ENCODE data around the gene MBP. TPM values are rescaled to one million over a fixed set of nuclear protein-coding genes. Genes with fewer than 3 reads are reported as not detected.
A peak's percentile ranks its signal among the peaks of the same experiment; 100 is the strongest.

Gene MBP
- total and polyA plus RNA-seq, 2 of the 4 experiments (the other 2 are of a cell fraction), result 0.72 to 0.90 TPM

GRCh38 chr18:77087393-77088141 lies 45.0 kb downstream of the MBP start:
- Histone ChIP-seq H3K79me1 (ENCODE audit: low read depth in 1 of 2, low read length in 2 of 2) (no peaks in the 10 kb centered on the region), H2AK5ac (ENCODE audit: low read depth, low read length) (no peak overlapping the region; the same call in 1 of the 2 replicates), H3K9me3 (ENCODE audit: control insufficient read depth, insufficient read depth, low read length) (no peaks in the 10 kb centered on the region), H2BK5ac (ENCODE audit: low read depth, low read length, poor library complexity, severe bottlenecking) (no peak overlapping the region), H2AFZ (replicated peaks; ENCODE audit: low read length, poor library complexity) (peak overlapping the region; percentile 83), H4K20me1 (ENCODE audit: insufficient read depth, low read length) (no peaks in the 10 kb centered on the region), H3K14ac (replicated peaks; ENCODE audit: low read depth, low read length) (no peak overlapping the region), H3K18ac (ENCODE audit: low read depth, low read length) (no peak overlapping the region; the same call in 1 of the 2 replicates), H2AK9ac (replicated peaks; ENCODE audit: low read depth, low read length, poor library complexity) (peak overlapping the region; percentile 48), H3K4me3 (ENCODE audit: insufficient read depth, low read depth, low read length) (no peak overlapping the region; the same call in 1 of the 2 replicates), H3K27ac (ENCODE audit: insufficient read depth, low read length) (no peak overlapping the region), H3K9me1 (ENCODE audit: insufficient read depth, low read length) (peaks cover 4% of the 10 kb centered on the region), H4K91ac (ENCODE audit: insufficient read depth, low read depth, low read length) (no peak overlapping the region), H2BK120ac (ENCODE audit: low read depth, low read length) (peak overlapping the region; percentile 33; the same call in 1 of the 2 replicates), H4K8ac (ENCODE audit: low read depth in 2 of 2, low read length in 2 of 2) (peak overlapping the region in 1 of 2 experiments; percentile 35; a peak in 1 of 4 replicates), H3K4me1 (ENCODE audit: control insufficient read depth, insufficient read depth, low read length) (peaks cover 8% of the 10 kb centered on the region; the same call in 1 of the 2 replicates), H3K9ac (ENCODE audit: low read depth, low read length) (no peak overlapping the region), H2BK20ac (ENCODE audit: low read depth, low read length) (no peak overlapping the region), H3K27me3 (ENCODE audit: control insufficient read depth, insufficient read depth, low read length) (no peaks in the 10 kb centered on the region), H3K4me2 (ENCODE audit: low read depth, low read length) (peak overlapping the region; percentile 30; the same call in 1 of the 2 replicates), H3K56ac (ENCODE audit: extremely low read depth, insufficient read depth, low read length) (no peak overlapping the region), H4K5ac (ENCODE audit: low read depth, low read length) (no peak overlapping the region; the same call in 1 of the 2 replicates), H3K4ac (ENCODE audit: low read depth, low read length) (no peak overlapping the region), H3K23ac (ENCODE audit: low read depth, low read length) (no peak overlapping the region), H2BK15ac (ENCODE audit: low read depth, low read length) (no peak overlapping the region; the same call in 2 of the 3 replicates), H3K36me3 (ENCODE audit: control insufficient read depth, insufficient read depth, low read length) (no peaks in the 10 kb centered on the region)
- peak; percentile 79 for ATAC-seq (ENCODE audit: low read depth)
- BruUV-seq (replicated peaks), result no TSS peak
- ChIA-PET POLR2A (ENCODE audit: unreplicated experiment) (no interaction called here), CTCF (no interaction called here)
- 80% methylated on average over 12 of the region's 55 CpGs; no CpG with 5 or more reads in 1 of the 2 experiments for WGBS, 2 experiments (ENCODE audit: extremely low coverage in 2 of 2, insufficient read length in 1 of 2)
- in situ Hi-C loops (cut with MboI; ENCODE audit: low sequenced_read_pairs) (no loop called here), intact Hi-C loops (cut with micrococcal nuclease) (loop anchor here (2.0 kb wide), 1 partner anchor 13 kb away; no protein-coding TSS in a partner anchor), dilution Hi-C loops (cut with HindIII; ENCODE audit: low sequenced_read_pairs, unreplicated experiment) (no loop called here)
- no peak for DNase-seq
- no peak for TF ChIP-seq FOS (IDR thresholded peaks at IDR 0.05; ENCODE audit: low read depth, low read length)
- TF ChIP-seq SMC3 (IDR thresholded peaks at IDR 0.05; ENCODE audit: low read depth, low read length), result no peak
- TF ChIP-seq POLR2A (IDR thresholded peaks at IDR 0.05; ENCODE audit: low read depth, low read length), result no peak
- TF ChIP-seq CTCF (conservative IDR thresholded peaks at IDR 0.05; ENCODE audit: low read depth, low read length), result no peak
- no peak for TF ChIP-seq CEBPB (IDR thresholded peaks at IDR 0.05; ENCODE audit: low read depth, low read length)
- no peak for TF ChIP-seq MXI1 (IDR thresholded peaks at IDR 0.05; ENCODE audit: borderline replicate concordance, low read depth, low read length)
- TF ChIP-seq MAZ (IDR thresholded peaks at IDR 0.05; ENCODE audit: borderline replicate concordance, low read depth, low read length), result no peak
- TF ChIP-seq RAD21 (IDR thresholded peaks at IDR 0.05; ENCODE audit: low read length), result no peak
- no peak for TF ChIP-seq USF2 (IDR thresholded peaks at IDR 0.05; ENCODE audit: low read depth, low read length)
- TF ChIP-seq NFE2L2 (IDR thresholded peaks at IDR 0.05; ENCODE audit: low read depth, low read length), result no peak
- TF ChIP-seq CHD1 (IDR thresholded peaks at IDR 0.05; ENCODE audit: low read depth, low read length), result no peak
- TF ChIP-seq BHLHE40 (IDR thresholded peaks at IDR 0.05; ENCODE audit: low read depth, low read length), result no peak
- TF ChIP-seq MAFK (IDR thresholded peaks at IDR 0.05; ENCODE audit: low read depth, low read length), result no peak

All from IMR-90 (cell line).